ENCODE results near the gene WDR5B.

DNA sequence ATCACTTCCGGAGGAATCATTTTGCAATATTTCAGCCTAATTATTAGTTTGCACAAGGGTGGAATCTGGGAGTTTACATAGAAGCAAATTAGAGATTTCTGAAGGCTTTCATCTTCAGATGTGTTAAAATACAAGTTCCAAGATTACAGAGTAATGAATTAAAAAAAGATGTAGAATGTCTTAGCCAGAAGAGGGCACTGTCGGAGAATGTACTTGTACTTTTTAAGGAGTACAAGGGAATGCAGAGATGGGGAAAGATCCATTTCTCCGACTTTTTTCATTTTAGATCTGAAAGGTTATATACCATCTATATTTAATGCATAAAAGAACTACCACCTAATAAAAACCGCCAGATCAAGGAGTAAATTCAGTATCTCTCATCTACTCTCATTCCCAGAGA is 43.1 kb upstream of the WDR5B start:
- TF ChIP-seq POLR2AphosphoS5 (IDR thresholded peaks at IDR 0.05; ENCODE audit: low read depth, low read length) (no peak), SIN3A (IDR thresholded peaks at IDR 0.05; ENCODE audit: borderline replicate concordance, insufficient read depth, low read length) (no peak)
- TF ChIP-seq, protein P1, sequence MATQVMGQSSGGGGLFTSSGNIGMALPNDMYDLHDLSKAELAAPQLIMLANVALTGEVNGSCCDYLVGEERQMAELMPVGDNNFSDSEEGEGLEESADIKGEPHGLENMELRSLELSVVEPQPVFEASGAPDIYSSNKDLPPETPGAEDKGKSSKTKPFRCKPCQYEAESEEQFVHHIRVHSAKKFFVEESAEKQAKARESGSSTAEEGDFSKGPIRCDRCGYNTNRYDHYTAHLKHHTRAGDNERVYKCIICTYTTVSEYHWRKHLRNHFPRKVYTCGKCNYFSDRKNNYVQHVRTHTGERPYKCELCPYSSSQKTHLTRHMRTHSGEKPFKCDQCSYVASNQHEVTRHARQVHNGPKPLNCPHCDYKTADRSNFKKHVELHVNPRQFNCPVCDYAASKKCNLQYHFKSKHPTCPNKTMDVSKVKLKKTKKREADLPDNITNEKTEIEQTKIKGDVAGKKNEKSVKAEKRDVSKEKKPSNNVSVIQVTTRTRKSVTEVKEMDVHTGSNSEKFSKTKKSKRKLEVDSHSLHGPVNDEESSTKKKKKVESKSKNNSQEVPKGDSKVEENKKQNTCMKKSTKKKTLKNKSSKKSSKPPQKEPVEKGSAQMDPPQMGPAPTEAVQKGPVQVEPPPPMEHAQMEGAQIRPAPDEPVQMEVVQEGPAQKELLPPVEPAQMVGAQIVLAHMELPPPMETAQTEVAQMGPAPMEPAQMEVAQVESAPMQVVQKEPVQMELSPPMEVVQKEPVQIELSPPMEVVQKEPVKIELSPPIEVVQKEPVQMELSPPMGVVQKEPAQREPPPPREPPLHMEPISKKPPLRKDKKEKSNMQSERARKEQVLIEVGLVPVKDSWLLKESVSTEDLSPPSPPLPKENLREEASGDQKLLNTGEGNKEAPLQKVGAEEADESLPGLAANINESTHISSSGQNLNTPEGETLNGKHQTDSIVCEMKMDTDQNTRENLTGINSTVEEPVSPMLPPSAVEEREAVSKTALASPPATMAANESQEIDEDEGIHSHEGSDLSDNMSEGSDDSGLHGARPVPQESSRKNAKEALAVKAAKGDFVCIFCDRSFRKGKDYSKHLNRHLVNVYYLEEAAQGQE (IDR thresholded peaks at IDR 0.05; ENCODE audit: insufficient read depth in 1 of 2, low read depth in 2 of 2, low read length in 2 of 2) = no peak

Measured in PFSK-1 (cell line).